Stimulated activated CD4-positive, alpha-beta T cell treated with anti-CD3 and anti-CD28 coated beads, Interleukin-2, amount 100 ng/mL, for 24 hours (primary cell): ENCODE measurements around the gene KERA.
"Not testable (repeated sequence)": the region's sequence is repeated elsewhere in the genome, so short reads cannot be mapped to it uniquely, and the experiment has no call there.

Source experiments
- DNase-seq, 2 donors: peaks; one replicate each; pipeline ENCODE4 v3.0.0-alpha.2; 2020

KERA gene

GRCh38 chr12:91057368-91058165, at the start of gene KERA:
KERA (minus strand) TSS chr12:91058024; CDS start chr12:91056281, 1,743 bp downstream.
- no peak for DNase-seq

GRCh38 chr12:91106283-91106682, 48.5 kb upstream of the KERA start:
- DNase-seq, result no peak

GRCh38 chr12:91105807-91106206, 48.0 kb upstream of the KERA start:
- no peak for DNase-seq

GRCh38 chr12:91104812-91105466, 47.1 kb upstream of the KERA start:
- DNase-seq, result no peak

GRCh38 chr12:91103624-91104023, 45.8 kb upstream of the KERA start:
- no peak for DNase-seq

GRCh38 chr12:91103101-91103500, 45.3 kb upstream of the KERA start:
- DNase-seq, result no peak

GRCh38 chr12:91100906-91101305, 43.1 kb upstream of the KERA start:
- DNase-seq, result no peak

GRCh38 chr12:91099836-91100235, 42.0 kb upstream of the KERA start:
- no peak for DNase-seq

GRCh38 chr12:91099341-91099740, 41.5 kb upstream of the KERA start:
- DNase-seq, result no peak

- no peak for DNase-seq
Measured at GRCh38 chr12:91098941-91099340, 41.1 kb upstream of the KERA start.

GRCh38 chr12:91098461-91098860, 40.6 kb upstream of the KERA start:
- DNase-seq, result no peak

- DNase-seq, result no peak
Measured at GRCh38 chr12:91094957-91095356, 37.1 kb upstream of the KERA start.

GRCh38 chr12:91094032-91094662, 36.3 kb upstream of the KERA start:
- DNase-seq, result no peak

- DNase-seq, result no peak
Measured at GRCh38 chr12:91093341-91093740, 35.5 kb upstream of the KERA start.

- DNase-seq, result no peak
Measured at GRCh38 chr12:91091916-91092715, 34.3 kb upstream of the KERA start.

GRCh38 chr12:91089953-91090352, 32.1 kb upstream of the KERA start:
- not testable (repeated sequence) for DNase-seq

GRCh38 chr12:91080041-91080440, 22.2 kb upstream of the KERA start:
- DNase-seq, result no peak

GRCh38 chr12:91078501-91078900, 20.7 kb upstream of the KERA start:
- no peak for DNase-seq

GRCh38 chr12:91077228-91077954, 19.6 kb upstream of the KERA start:
- no peak for DNase-seq

- DNase-seq, result no peak
Measured at GRCh38 chr12:91074851-91075250, 17.0 kb upstream of the KERA start.

GRCh38 chr12:91074154-91074709, 16.4 kb upstream of the KERA start:
- DNase-seq, result no peak

GRCh38 chr12:91073426-91073825, 15.6 kb upstream of the KERA start:
- DNase-seq, result no peak
